Right lobe of liver (tissue), 4 donors: Measurements from ENCODE around the gene PCNA.

ENCODE experiments used
- CTCF ChIP-seq, 4 donors: fragments of 200-600 bp in 3 of 4; fragments of 450-650 bp in 1 of 4; IDR thresholded peaks; one replicate each; pipeline versions ENCODE4 v1.5.1 to v1.8.0; 2016 to 2022; ENCODE audit warnings: antibody characterized with exemption in 4 of 4, mild to moderate bottlenecking in 2 of 4
- POLR2A ChIP-seq: fragments of 450-650 bp; IDR thresholded peaks from one replicate; pipeline ENCODE4 v1.6.1; 2017; ENCODE audit warnings: antibody characterized with exemption, mild to moderate bottlenecking
- donor health status: DM: no; HTN: no; CAD: no.
- donor health status: DM: no; HTN: no; CAD: no.
- donor health status: DM: no; HTN: yes; CAD: no.

DNA sequence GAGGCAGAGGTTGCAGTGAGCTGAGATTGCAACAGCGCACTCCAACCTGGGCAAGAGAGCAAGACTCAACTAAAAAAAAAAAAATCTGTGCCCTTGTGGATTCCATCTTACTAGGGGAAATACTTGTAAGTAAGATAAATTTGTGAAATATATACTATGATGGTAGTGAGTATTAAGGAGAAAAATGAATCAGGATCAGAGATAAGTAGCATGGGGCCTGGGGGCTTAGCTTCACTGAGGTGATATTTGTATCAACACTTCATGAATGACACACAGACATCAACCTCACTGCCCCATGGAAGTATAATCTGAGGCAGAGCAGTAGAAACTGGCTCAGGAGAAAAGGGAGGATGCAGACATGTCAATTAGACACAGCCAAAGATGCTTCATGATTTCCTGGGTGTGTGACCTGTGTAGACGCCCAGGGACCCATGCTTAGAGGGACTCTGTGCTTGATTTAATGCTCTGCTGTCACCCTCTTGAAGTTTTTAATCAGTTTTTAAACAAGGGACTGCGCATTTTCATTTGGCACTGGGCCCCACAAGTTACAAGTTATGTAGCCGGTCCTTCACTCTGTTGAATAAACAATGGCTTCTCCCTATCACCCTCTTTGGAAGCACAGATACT, 41.9 kb downstream of the PCNA start:
- no peak for TF ChIP-seq CTCF (IDR thresholded peaks at IDR 0.05)
- TF ChIP-seq POLR2A, result no peak
